Measurements from ENCODE around the gene NOS1AP.

The NOS1AP gene

DNA sequence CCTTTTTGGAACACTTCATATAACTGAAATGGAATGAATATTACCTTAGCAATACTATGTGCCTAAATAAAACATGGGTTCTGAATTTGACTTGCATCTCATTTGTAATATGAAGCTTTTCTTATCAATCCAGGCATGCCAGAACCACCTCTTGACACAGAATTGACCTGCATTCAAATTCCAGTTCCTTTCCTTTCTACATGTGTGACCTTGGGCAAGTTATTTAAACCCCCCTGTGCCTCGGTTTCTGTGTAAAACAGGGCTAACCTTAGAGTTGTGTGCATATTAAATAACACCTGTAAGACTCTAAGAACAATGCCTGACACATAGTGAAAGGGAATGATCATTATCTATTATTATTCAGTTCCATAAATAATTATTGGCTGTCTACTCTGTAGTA lies 2.0 kb upstream of the NOS1AP start:
- no peaks in the 10 kb centered on the region for H3K36me3 ChIP-seq (ENCODE audit: control insufficient read depth in 1 of 2, insufficient read depth in 2 of 2, low read depth in 1 of 2, low read length in 2 of 2)
- H3K4me1 ChIP-seq (ENCODE audit: control insufficient read depth, insufficient read depth, low read depth, low read length) = peaks cover 11% of the 10 kb centered on the region
- H2AK5ac ChIP-seq (ENCODE audit: low read length, severe bottlenecking) = no peak overlapping the region
- H3K9ac ChIP-seq (ENCODE audit: low read length) = no peak overlapping the region
- H3K4ac ChIP-seq (ENCODE audit: low read depth in 1 of 2, low read length in 2 of 2) = no peak overlapping the region
- H3K23ac ChIP-seq (ENCODE audit: low read length in 2 of 2) = no peak overlapping the region
- H3K79me1 ChIP-seq (replicated peaks; ENCODE audit: low read length, poor library complexity, severe bottlenecking) = peaks cover 2% of the 10 kb centered on the region
- H3K27me3 ChIP-seq (ENCODE audit: control insufficient read depth in 1 of 2, insufficient read depth in 1 of 2, low read length in 2 of 2) = peaks cover 13 to 72% of the 10 kb centered on the region in 2 experiments
- no peak overlapping the region for H4K8ac ChIP-seq (ENCODE audit: low read length)
- H2BK120ac ChIP-seq (ENCODE audit: low read depth, low read length) = no peak overlapping the region
- no peak overlapping the region for H3K4me3 ChIP-seq (ENCODE audit: insufficient read depth in 1 of 2, low read depth in 1 of 2, low read length in 2 of 2)
- H2BK15ac ChIP-seq (ENCODE audit: low read depth, poor library complexity, severe bottlenecking) = no peak overlapping the region
- no peak overlapping the region for H2BK12ac ChIP-seq (ENCODE audit: low read length in 2 of 2)
- H4K91ac ChIP-seq (ENCODE audit: low read length) = no peak overlapping the region
- no peak for DNase-seq
- H2BK5ac ChIP-seq (ENCODE audit: low read depth, low read length, poor library complexity, severe bottlenecking) = no peak overlapping the region
- no peak overlapping the region for H2AFZ ChIP-seq (ENCODE audit: low read depth, low read length)
- H3K27ac ChIP-seq (ENCODE audit: low read length, poor library complexity, severe bottlenecking) = no peak overlapping the region
- H3K18ac ChIP-seq (ENCODE audit: low read depth in 1 of 2, low read length in 2 of 2) = no peak overlapping the region
- no peak overlapping the region for H3K14ac ChIP-seq (ENCODE audit: low read length in 2 of 2)
- whole genome bisulfite sequencing = no CpG with 5 or more reads among the region's 1 CpG
- H3K4me2 ChIP-seq (ENCODE audit: low read length, poor library complexity, severe bottlenecking) = no peak overlapping the region
- no peaks in the 10 kb centered on the region for H3K9me3 ChIP-seq (ENCODE audit: control insufficient read depth, low read length)

DNA sequence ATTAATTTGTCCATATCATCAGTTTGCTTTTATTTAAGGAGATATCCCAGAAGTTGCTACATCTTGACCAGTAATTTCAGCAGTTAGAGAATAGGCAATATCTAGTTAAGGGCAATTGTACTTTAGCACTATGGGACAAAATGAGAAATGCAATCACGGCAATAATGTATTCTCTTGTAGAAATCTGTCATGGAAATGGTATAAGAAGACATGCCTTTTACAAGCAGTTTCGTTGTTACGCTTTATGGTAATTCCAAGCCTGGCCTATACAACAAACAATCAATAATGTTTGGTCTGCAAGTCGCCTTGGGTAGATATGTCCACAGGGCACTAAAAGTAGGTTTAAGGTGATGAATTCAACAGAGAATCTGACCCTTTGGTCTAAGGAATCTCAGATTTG lies 1.2 kb upstream of the NOS1AP start:
- no peak for DNase-seq
- Histone ChIP-seq H2BK120ac (ENCODE audit: low read depth, low read length) (no peak overlapping the region), H4K8ac (ENCODE audit: low read length) (no peak overlapping the region), H4K91ac (ENCODE audit: low read length) (no peak overlapping the region), H3K4ac (ENCODE audit: low read depth in 1 of 2, low read length in 2 of 2) (no peak overlapping the region), H3K79me1 (replicated peaks; ENCODE audit: low read length, poor library complexity, severe bottlenecking) (peaks cover 2% of the 10 kb centered on the region), H2BK15ac (ENCODE audit: low read depth, poor library complexity, severe bottlenecking) (no peak overlapping the region), H3K4me1 (ENCODE audit: control insufficient read depth, insufficient read depth, low read depth, low read length) (peaks cover 11% of the 10 kb centered on the region), H2AFZ (ENCODE audit: low read depth, low read length) (no peak overlapping the region), H3K18ac (ENCODE audit: low read depth in 1 of 2, low read length in 2 of 2) (no peak overlapping the region), H2BK5ac (ENCODE audit: low read depth, low read length, poor library complexity, severe bottlenecking) (no peak overlapping the region), H3K4me2 (ENCODE audit: low read length, poor library complexity, severe bottlenecking) (no peak overlapping the region), H3K14ac (ENCODE audit: low read length in 2 of 2) (no peak overlapping the region), H3K9me3 (ENCODE audit: control insufficient read depth, low read length) (no peaks in the 10 kb centered on the region), H2BK12ac (ENCODE audit: low read length in 2 of 2) (no peak overlapping the region), H3K4me3 (ENCODE audit: insufficient read depth in 1 of 2, low read depth in 1 of 2, low read length in 2 of 2) (no peak overlapping the region), H2AK5ac (ENCODE audit: low read length, severe bottlenecking) (no peak overlapping the region), H3K27me3 (ENCODE audit: control insufficient read depth in 1 of 2, insufficient read depth in 1 of 2, low read length in 2 of 2) (peaks cover 18 to 73% of the 10 kb centered on the region in 2 experiments), H3K27ac (ENCODE audit: low read length, poor library complexity, severe bottlenecking) (no peak overlapping the region), H3K9ac (ENCODE audit: low read length) (no peak overlapping the region), H3K23ac (ENCODE audit: low read length in 2 of 2) (no peak overlapping the region), H3K36me3 (ENCODE audit: control insufficient read depth in 1 of 2, insufficient read depth in 2 of 2, low read depth in 1 of 2, low read length in 2 of 2) (no peaks in the 10 kb centered on the region)
- WGBS = 89% methylated on average over 4 of the region's 4 CpGs

DNA sequence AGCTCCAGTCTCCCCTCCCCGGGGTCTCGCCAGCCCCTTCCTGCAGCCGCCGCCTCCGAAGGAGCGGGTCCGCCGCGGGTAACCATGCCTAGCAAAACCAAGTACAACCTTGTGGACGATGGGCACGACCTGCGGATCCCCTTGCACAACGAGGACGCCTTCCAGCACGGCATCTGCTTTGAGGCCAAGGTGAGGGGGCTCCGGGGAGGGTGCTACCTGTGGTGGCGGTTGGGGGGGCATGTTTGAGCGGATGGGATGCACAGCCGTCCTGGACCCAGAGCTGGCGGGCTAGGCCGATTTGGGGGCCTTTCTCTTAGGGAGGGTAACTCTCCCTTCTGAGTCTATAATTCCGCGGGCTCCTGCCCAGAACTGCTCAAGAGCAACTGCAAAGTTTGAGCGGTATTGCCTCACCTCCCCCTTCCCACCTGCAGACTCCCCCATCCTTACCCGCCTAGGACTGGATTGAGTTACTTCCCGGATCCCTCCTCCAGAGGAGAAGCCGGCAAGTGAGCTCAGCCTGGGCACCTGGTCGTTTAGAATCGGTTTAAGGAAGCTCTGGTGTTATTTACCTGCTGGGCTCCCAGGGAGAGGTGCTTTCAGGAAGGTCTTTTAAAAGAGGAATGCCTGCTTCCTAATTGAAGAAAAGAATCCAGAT lies 730 bp downstream of the NOS1AP start:
- H3K18ac ChIP-seq (ENCODE audit: low read depth in 1 of 2, low read length in 2 of 2) = peak overlapping the region; percentile 85 to 89
- no peak overlapping the region for H3K27ac ChIP-seq (ENCODE audit: low read length, poor library complexity, severe bottlenecking)
- H4K91ac ChIP-seq (ENCODE audit: low read length) = no peak overlapping the region
- peaks cover 18 to 75% of the 10 kb centered on the region in 2 experiments for H3K27me3 ChIP-seq (ENCODE audit: control insufficient read depth in 1 of 2, insufficient read depth in 1 of 2, low read length in 2 of 2)
- 1% methylated on average over 28 of the region's 29 CpGs for WGBS
- peaks cover 13% of the 10 kb centered on the region for H3K9me3 ChIP-seq (ENCODE audit: control insufficient read depth, low read length)
- H2BK12ac ChIP-seq (ENCODE audit: low read length in 2 of 2) = peak overlapping the region in 1 of 2 experiments; percentile 90
- H3K4ac ChIP-seq (ENCODE audit: low read depth in 1 of 2, low read length in 2 of 2) = no peak overlapping the region
- no peak overlapping the region for H2BK15ac ChIP-seq (ENCODE audit: low read depth, poor library complexity, severe bottlenecking)
- no peak overlapping the region for H2BK120ac ChIP-seq (ENCODE audit: low read depth, low read length)
- H3K79me1 ChIP-seq (replicated peaks; ENCODE audit: low read length, poor library complexity, severe bottlenecking) = peaks cover 4% of the 10 kb centered on the region
- H3K4me1 ChIP-seq (ENCODE audit: control insufficient read depth, insufficient read depth, low read depth, low read length) = peaks cover 11% of the 10 kb centered on the region
- no peak overlapping the region for H2BK5ac ChIP-seq (ENCODE audit: low read depth, low read length, poor library complexity, severe bottlenecking)
- peak overlapping the region; percentile 86 for H2AFZ ChIP-seq (ENCODE audit: low read depth, low read length)
- DNase-seq = no peak
- H3K9ac ChIP-seq (ENCODE audit: low read length) = peak overlapping the region; percentile 43
- peak overlapping the region; percentile 29 for H4K8ac ChIP-seq (ENCODE audit: low read length)
- no peak overlapping the region for H2AK5ac ChIP-seq (ENCODE audit: low read length, severe bottlenecking)
- H3K23ac ChIP-seq (ENCODE audit: low read length in 2 of 2) = peak overlapping the region in 1 of 2 experiments; percentile 86
- H3K4me3 ChIP-seq (ENCODE audit: insufficient read depth in 1 of 2, low read depth in 1 of 2, low read length in 2 of 2) = peak overlapping the region; percentile 71 to 88
- H3K4me2 ChIP-seq (ENCODE audit: low read length, poor library complexity, severe bottlenecking) = peak overlapping the region; percentile 99
- H3K36me3 ChIP-seq (ENCODE audit: control insufficient read depth in 1 of 2, insufficient read depth in 2 of 2, low read depth in 1 of 2, low read length in 2 of 2) = no peaks in the 10 kb centered on the region
- H3K14ac ChIP-seq (ENCODE audit: low read length in 2 of 2) = peak overlapping the region in 1 of 2 experiments; percentile 68

DNA sequence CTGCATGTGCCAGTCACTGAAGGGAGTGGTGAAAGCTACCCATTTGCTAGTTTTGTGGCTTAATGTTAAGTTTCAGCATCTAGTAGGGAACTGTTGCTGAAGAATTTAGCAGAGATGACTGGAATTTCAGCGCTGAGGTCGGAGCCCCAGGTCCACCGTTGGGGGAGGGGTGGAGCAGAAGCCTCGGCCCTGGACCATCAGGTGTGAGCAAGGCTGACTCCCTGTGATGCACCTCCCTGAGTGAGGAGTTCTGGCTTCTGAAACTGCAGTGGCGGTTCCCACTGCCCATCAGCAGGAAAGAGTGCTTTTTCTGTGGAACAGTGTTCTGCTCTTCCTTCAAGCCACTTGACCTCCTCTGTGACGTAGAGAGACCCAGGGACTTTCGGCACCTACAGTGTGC lies 1.3 kb downstream of the NOS1AP start:
- Histone ChIP-seq H4K8ac (ENCODE audit: low read length) (no peak overlapping the region), H3K27ac (ENCODE audit: low read length, poor library complexity, severe bottlenecking) (no peak overlapping the region), H3K4ac (ENCODE audit: low read depth in 1 of 2, low read length in 2 of 2) (no peak overlapping the region), H3K27me3 (ENCODE audit: control insufficient read depth in 1 of 2, insufficient read depth in 1 of 2, low read length in 2 of 2) (peaks cover 18 to 79% of the 10 kb centered on the region in 2 experiments), H3K79me1 (replicated peaks; ENCODE audit: low read length, poor library complexity, severe bottlenecking) (peaks cover 4% of the 10 kb centered on the region), H3K36me3 (ENCODE audit: control insufficient read depth in 1 of 2, insufficient read depth in 2 of 2, low read depth in 1 of 2, low read length in 2 of 2) (no peaks in the 10 kb centered on the region), H2BK12ac (ENCODE audit: low read length in 2 of 2) (no peak overlapping the region), H3K4me3 (ENCODE audit: insufficient read depth in 1 of 2, low read depth in 1 of 2, low read length in 2 of 2) (no peak overlapping the region), H3K9me3 (ENCODE audit: control insufficient read depth, low read length) (peaks cover 18% of the 10 kb centered on the region), H3K23ac (ENCODE audit: low read length in 2 of 2) (no peak overlapping the region), H3K9ac (ENCODE audit: low read length) (no peak overlapping the region), H3K18ac (ENCODE audit: low read depth in 1 of 2, low read length in 2 of 2) (no peak overlapping the region), H2BK120ac (ENCODE audit: low read depth, low read length) (no peak overlapping the region), H2BK5ac (ENCODE audit: low read depth, low read length, poor library complexity, severe bottlenecking) (no peak overlapping the region), H4K91ac (ENCODE audit: low read length) (no peak overlapping the region), H3K4me1 (ENCODE audit: control insufficient read depth, insufficient read depth, low read depth, low read length) (peaks cover 11% of the 10 kb centered on the region), H2BK15ac (ENCODE audit: low read depth, poor library complexity, severe bottlenecking) (no peak overlapping the region), H3K14ac (ENCODE audit: low read length in 2 of 2) (no peak overlapping the region), H3K4me2 (ENCODE audit: low read length, poor library complexity, severe bottlenecking) (no peak overlapping the region), H2AFZ (ENCODE audit: low read depth, low read length) (no peak overlapping the region), H2AK5ac (ENCODE audit: low read length, severe bottlenecking) (no peak overlapping the region)
- no peak for DNase-seq
- 22% methylated on average over 7 of the region's 7 CpGs for WGBS
